A673 (cell line): ENCODE results near the gene TNFSF10. TPM values are rescaled to one million over a fixed set of nuclear protein-coding genes. Genes with fewer than 3 reads are reported as not detected.

Experiments used
- BruUV-seq: library from RNA; stranded (reverse); fragments of 400-500 nt; replicated peaks from 2 replicates; lab custom pipeline; 2021; lab: Mats Ljungman, UMichigan
- CTCF ChIA-PET: fragments of 300-600 bp; sonication (Branson Sonifier 250); formaldehyde crosslinking; loops from one replicate; lab custom pipeline; 2022; ENCODE audit warnings: antibody characterized with exemption; lab: Charles Lee
- POLR2A ChIA-PET: fragments of 300-600 bp; sonication (Branson Sonifier 250); formaldehyde crosslinking; loops from one replicate; lab custom pipeline; 2022; ENCODE audit warnings: antibody characterized with exemption; ENCODE audit not compliant: low non-redundant PET; lab: Charles Lee
- DNase-seq: peaks from one replicate; pipeline ENCODE4 v3.0.0-alpha.2; 2015; ENCODE audit warnings: low spot score
- H3K27ac ChIP-seq: fragments of 200-600 bp; sonication (generic); 2 replicates; pipeline ENCODE4 v1.5.1; 2016; ENCODE audit warnings: mixed run types, low read depth, mild to moderate bottlenecking, mixed read lengths, antibody characterized with exemption, low read length; ENCODE audit not compliant: poor library complexity, severe bottlenecking
- H3K27me3 ChIP-seq: fragments of 200-600 bp; sonication (generic); replicated peaks from 2 replicates; pipeline ENCODE4 v1.6.1; 2017; ENCODE audit warnings: mixed run types, low read depth, mild to moderate bottlenecking, mixed read lengths, antibody characterized with exemption, low read length; ENCODE audit not compliant: insufficient read depth, poor library complexity
- H3K36me3 ChIP-seq: fragments of 200-600 bp; sonication (generic); 2 replicates; pipeline ENCODE4 v1.6.1; 2016; ENCODE audit warnings: mixed run types, mild to moderate bottlenecking, mixed read lengths, antibody characterized with exemption, low read length; ENCODE audit not compliant: insufficient read depth, poor library complexity, severe bottlenecking
- H3K4me1 ChIP-seq: fragments of 200-600 bp; sonication (generic); 2 replicates; pipeline ENCODE4 v1.6.1; 2017; ENCODE audit warnings: mixed run types, mild to moderate bottlenecking, mixed read lengths, antibody characterized with exemption, low read length; ENCODE audit not compliant: insufficient read depth, poor library complexity, severe bottlenecking
- H3K4me3 ChIP-seq: fragments of 200-600 bp; sonication (generic); 2 replicates; pipeline ENCODE4 v1.5.1; 2016; ENCODE audit warnings: low read depth, mixed run types, mild to moderate bottlenecking, mixed read lengths, low read length; ENCODE audit not compliant: poor library complexity, severe bottlenecking
- H3K9me3 ChIP-seq: fragments of 200-600 bp; sonication (generic); 2 replicates; pipeline ENCODE4 v1.6.1; 2016; ENCODE audit warnings: mixed run types, low read depth, mild to moderate bottlenecking, mixed read lengths, antibody characterized with exemption, low read length; ENCODE audit not compliant: poor library complexity, severe bottlenecking
- EZH2 ChIP-seq: fragments of 200-600 bp; sonication (generic); IDR thresholded peaks from 2 replicates; pipeline ENCODE4 v1.6.1; 2017; ENCODE audit warnings: borderline replicate concordance, low read depth, mild to moderate bottlenecking, mixed read lengths, antibody characterized with exemption, low read length; ENCODE audit not compliant: poor library complexity, severe bottlenecking
- intact Hi-C: fragments of 100-400 bp; cut with micrococcal nuclease; formaldehyde crosslinking; loops from one replicate; pipeline ENCODE4 v1.10.0; 2022; ENCODE audit not compliant: unreplicated experiment
- total RNA-seq: library from RNA; stranded (reverse); gene quantifications from 2 replicates; pipeline ENCODE4 v1.2.3, GENCODE V29; 2021
- TF ChIP-seq, protein P1 (sequence below): fragments of 300-800, 200-600 bp; sonication (generic); conservative IDR thresholded peaks from 2 replicates; pipeline ENCODE4 v1.5.1; 2017; ENCODE audit warnings: low read depth, mild to moderate bottlenecking, antibody characterized with exemption, low read length, moderate library complexity, mixed read lengths

TNFSF10 gene
- total RNA-seq, 1 experiment from 2014 or later: not detected

GRCh38 chr3:172564499-172564898 lies 41.3 kb upstream of the TNFSF10 start:
- Histone ChIP-seq H3K27me3 (no peaks in the 10 kb centered on the region), H3K27ac (no peak overlapping the region), H3K9me3 (no peaks in the 10 kb centered on the region), H3K4me1 (peaks cover 6% of the 10 kb centered on the region), H3K36me3 (no peaks in the 10 kb centered on the region), H3K4me3 (no peak overlapping the region)
- intact Hi-C loops: no loop called here
- BruUV-seq: no TSS peak
- POLR2A ChIA-PET: no interaction called here
- TF ChIP-seq, protein P1, sequence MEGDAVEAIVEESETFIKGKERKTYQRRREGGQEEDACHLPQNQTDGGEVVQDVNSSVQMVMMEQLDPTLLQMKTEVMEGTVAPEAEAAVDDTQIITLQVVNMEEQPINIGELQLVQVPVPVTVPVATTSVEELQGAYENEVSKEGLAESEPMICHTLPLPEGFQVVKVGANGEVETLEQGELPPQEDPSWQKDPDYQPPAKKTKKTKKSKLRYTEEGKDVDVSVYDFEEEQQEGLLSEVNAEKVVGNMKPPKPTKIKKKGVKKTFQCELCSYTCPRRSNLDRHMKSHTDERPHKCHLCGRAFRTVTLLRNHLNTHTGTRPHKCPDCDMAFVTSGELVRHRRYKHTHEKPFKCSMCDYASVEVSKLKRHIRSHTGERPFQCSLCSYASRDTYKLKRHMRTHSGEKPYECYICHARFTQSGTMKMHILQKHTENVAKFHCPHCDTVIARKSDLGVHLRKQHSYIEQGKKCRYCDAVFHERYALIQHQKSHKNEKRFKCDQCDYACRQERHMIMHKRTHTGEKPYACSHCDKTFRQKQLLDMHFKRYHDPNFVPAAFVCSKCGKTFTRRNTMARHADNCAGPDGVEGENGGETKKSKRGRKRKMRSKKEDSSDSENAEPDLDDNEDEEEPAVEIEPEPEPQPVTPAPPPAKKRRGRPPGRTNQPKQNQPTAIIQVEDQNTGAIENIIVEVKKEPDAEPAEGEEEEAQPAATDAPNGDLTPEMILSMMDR: no peak
- no peak for TF ChIP-seq EZH2
- DNase-seq: no peak
- CTCF ChIA-PET: no interaction called here

GRCh38 chr3:172562871-172563865 lies 39.9 kb upstream of the TNFSF10 start:
- Histone ChIP-seq H3K36me3 (no peaks in the 10 kb centered on the region), H3K9me3 (no peaks in the 10 kb centered on the region), H3K4me1 (peaks cover 6% of the 10 kb centered on the region), H3K27me3 (no peaks in the 10 kb centered on the region), H3K27ac (no peak overlapping the region), H3K4me3 (no peak overlapping the region)
- no TSS peak for BruUV-seq
- DNase-seq: peak; percentile 32
- TF ChIP-seq EZH2: no peak
- TF ChIP-seq, protein P1: no peak
- ChIA-PET CTCF (no interaction called here), POLR2A (no interaction called here)
- intact Hi-C loops: no loop called here

GRCh38 chr3:172561897-172562640 lies 38.8 kb upstream of the TNFSF10 start:
- intact Hi-C loops: no loop called here
- Histone ChIP-seq H3K36me3 (no peaks in the 10 kb centered on the region), H3K4me1 (peaks cover 6% of the 10 kb centered on the region), H3K27me3 (no peaks in the 10 kb centered on the region), H3K9me3 (no peaks in the 10 kb centered on the region), H3K27ac (no peak overlapping the region), H3K4me3 (no peak overlapping the region)
- CTCF ChIA-PET: no interaction called here
- POLR2A ChIA-PET: no interaction called here
- TF ChIP-seq, protein P1: no peak
- TF ChIP-seq EZH2: no peak
- no peak for DNase-seq
- BruUV-seq: no TSS peak
